GM23248 (cell line): ENCODE results near the gene ARMS2. TPM values are rescaled to one million over a fixed set of nuclear protein-coding genes. Genes with fewer than 3 reads are reported as not detected.
A peak's percentile ranks its signal among the peaks of the same experiment; 100 is the strongest.

ENCODE experiments used
- DNase-seq: peaks from one replicate; pipeline ENCODE4 v3.0.0-alpha.2; 2015
- H2AFZ ChIP-seq: fragments of 200-600 bp; sonication (generic); 2 replicates; pipeline ENCODE4 v1.6.1; 2016; ENCODE audit warnings: antibody characterized with exemption
- H3F3A ChIP-seq: fragments of 200-600 bp; sonication (generic); 2 replicates; pipeline ENCODE4 v1.6.1; 2016; ENCODE audit warnings: mild to moderate bottlenecking, antibody characterized with exemption, mixed run types; ENCODE audit not compliant: insufficient read depth
- H3K27ac ChIP-seq: fragments of 200-600 bp; sonication (generic); 2 replicates; pipeline ENCODE4 v1.5.1; 2016; ENCODE audit warnings: mild to moderate bottlenecking
- H3K27me3 ChIP-seq: fragments of 200-600 bp; sonication (generic); replicated peaks from 2 replicates; pipeline ENCODE4 v1.6.1; 2016; ENCODE audit warnings: mild to moderate bottlenecking; ENCODE audit not compliant: insufficient read depth
- H3K36me3 ChIP-seq: fragments of 200-600 bp; sonication (generic); 2 replicates; pipeline ENCODE4 v1.6.1; 2016; ENCODE audit warnings: low read depth, mild to moderate bottlenecking
- H3K4me1 ChIP-seq: fragments of 200-600 bp; sonication (generic); 2 replicates; pipeline ENCODE4 v1.6.1; 2016; ENCODE audit warnings: mild to moderate bottlenecking; ENCODE audit not compliant: insufficient read depth
- H3K4me2 ChIP-seq: fragments of 200-600 bp; sonication (generic); one replicate; pipeline ENCODE4 v1.6.1; 2016; ENCODE audit warnings: mild to moderate bottlenecking; ENCODE audit not compliant: unreplicated experiment
- H3K4me3 ChIP-seq: fragments of 200-600 bp; sonication (generic); 2 replicates; pipeline ENCODE4 v1.5.1; 2016; ENCODE audit warnings: mild to moderate bottlenecking
- H3K79me2 ChIP-seq: fragments of 200-600 bp; sonication (generic); 2 replicates; pipeline ENCODE4 v1.6.1; 2016; ENCODE audit warnings: mild to moderate bottlenecking; ENCODE audit not compliant: insufficient read depth
- H3K9ac ChIP-seq: fragments of 200-600 bp; sonication (generic); 2 replicates; pipeline ENCODE4 v1.6.1; 2016; ENCODE audit warnings: mild to moderate bottlenecking
- H3K9me2 ChIP-seq: fragments of 200-600 bp; sonication (generic); 2 replicates; pipeline ENCODE4 v1.6.1; 2016; ENCODE audit warnings: mixed run types, mild to moderate bottlenecking, moderate library complexity; ENCODE audit not compliant: insufficient read depth
- H3K9me3 ChIP-seq: fragments of 200-600 bp; sonication (generic); one replicate; pipeline ENCODE4 v1.6.1; 2017; ENCODE audit warnings: low read depth
- H4K20me1 ChIP-seq: fragments of 200-600 bp; sonication (generic); 2 replicates; pipeline ENCODE4 v1.6.0; 2016; ENCODE audit not compliant: insufficient read depth
- EZH2 ChIP-seq: fragments of 200-600 bp; sonication (generic); IDR thresholded peaks from 2 replicates; pipeline ENCODE4 v1.6.1; 2018; ENCODE audit warnings: antibody characterized with exemption, mild to moderate bottlenecking; ENCODE audit not compliant: insufficient read depth, poor library complexity, severe bottlenecking
- EZH2phosphoT487 ChIP-seq: fragments of 200-600 bp; sonication (generic); IDR thresholded peaks from 2 replicates; pipeline ENCODE4 v1.6.1; 2018; ENCODE audit warnings: antibody characterized with exemption, moderate library complexity, mild to moderate bottlenecking, low read depth; ENCODE audit not compliant: insufficient read depth
- WGBS, 2 experiments: methylation state at CpG; one replicate each; pipeline ENCODE4 v1.1.6; 2015 to 2017; ENCODE audit warnings: low lambda C conversion rate in 2 of 2, low coverage in 1 of 2; ENCODE audit errors: missing lambda C conversion rate in 2 of 2; 5-methylcytosine and 5-hydroxymethylcytosine counted together
- in situ Hi-C: fragments of 300-500 bp; cut with MboI; formaldehyde crosslinking; loops from 2 replicates; pipeline ENCODE4 v1.15.0; 2020
- polyA plus RNA-seq: library from polyadenylated mRNA; unstranded; fragments of >200 nt; fragmentation: Nextera tagmentation; extraction: Ambion mirVana; gene quantifications from 2 replicates; pipeline ENCODE4 v1.2.1, GENCODE V29; 2016
- total RNA-seq: library from RNA; depleted of rRNA; stranded (reverse); fragments of >200 nt; shearing (Covaris generic); gene quantifications from 2 replicates; pipeline ENCODE4 v1.2.3, GENCODE V29; 2014

The ARMS2 gene
- total and polyA plus RNA-seq, 2 experiments from 2014 or later = not detected

DNA sequence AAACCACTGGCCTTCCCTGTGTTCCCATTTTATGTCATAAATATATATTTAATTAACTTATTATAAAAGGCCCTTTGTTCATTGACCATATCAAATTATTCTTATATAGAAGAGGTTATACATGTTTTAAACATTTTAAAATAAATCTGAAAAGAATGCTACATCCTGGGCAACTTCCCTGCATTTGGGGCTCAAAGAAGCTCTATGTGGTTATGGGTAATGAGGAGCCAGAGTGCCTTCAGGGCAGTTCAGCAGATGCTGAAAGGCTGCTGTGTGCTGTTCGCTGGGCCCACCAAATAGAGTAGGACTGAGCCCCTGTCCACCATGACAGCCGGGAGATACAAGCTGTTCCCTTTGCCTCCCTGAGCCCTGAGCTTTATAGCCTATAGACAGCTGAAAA is 42.8 kb downstream of the ARMS2 start:
- H4K20me1 ChIP-seq = no peaks in the 10 kb centered on the region
- H3K4me3 ChIP-seq = no peak overlapping the region
- H3K4me1 ChIP-seq = peaks cover 61% of the 10 kb centered on the region
- H3K9ac ChIP-seq = no peak overlapping the region
- no peak overlapping the region for H2AFZ ChIP-seq
- H3K9me2 ChIP-seq = no peaks in the 10 kb centered on the region
- no peaks in the 10 kb centered on the region for H3K9me3 ChIP-seq
- TF ChIP-seq EZH2phosphoT487 (no peak), EZH2 (no peak)
- no peaks in the 10 kb centered on the region for H3K36me3 ChIP-seq
- in situ Hi-C loops = no loop called here
- no peak for DNase-seq
- H3K27ac ChIP-seq = no peak overlapping the region
- 81 to 93% methylated on average over 2 of the region's 2 CpGs for WGBS, 2 experiments
- peaks cover 52% of the 10 kb centered on the region for H3F3A ChIP-seq
- no peak overlapping the region for H3K4me2 ChIP-seq
- H3K27me3 ChIP-seq = no peaks in the 10 kb centered on the region
- peaks cover 27% of the 10 kb centered on the region for H3K79me2 ChIP-seq

DNA sequence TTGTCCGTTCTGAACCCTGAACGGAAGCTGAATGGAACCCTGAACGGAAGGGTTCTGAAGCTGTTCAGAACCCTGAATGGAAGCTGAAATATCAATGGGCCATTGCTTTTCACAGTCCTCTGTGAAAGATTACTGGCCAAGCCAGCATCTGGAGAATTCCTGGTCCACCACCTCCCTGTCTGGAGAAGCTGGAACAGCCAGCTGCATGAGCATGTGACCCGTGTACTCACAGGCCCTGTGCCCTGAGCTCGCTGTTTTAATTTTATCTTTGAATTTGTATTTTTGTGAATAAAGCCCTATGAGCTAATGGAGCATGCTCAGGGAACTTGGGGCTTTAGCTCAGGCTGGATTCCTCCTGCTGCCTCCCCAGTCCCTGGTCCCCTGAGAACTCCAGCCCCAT is 44.1 kb downstream of the ARMS2 start:
- no peaks in the 10 kb centered on the region for H3K27me3 ChIP-seq
- 22 to 48% methylated on average over 5 of the region's 5 CpGs for WGBS, 2 experiments
- peak; percentile 42 for DNase-seq
- H4K20me1 ChIP-seq = no peaks in the 10 kb centered on the region
- no peak for TF ChIP-seq EZH2
- H3K27ac ChIP-seq = peak overlapping the region; percentile 63
- peaks cover 41% of the 10 kb centered on the region for H3F3A ChIP-seq
- H3K9me3 ChIP-seq = no peaks in the 10 kb centered on the region
- H3K4me3 ChIP-seq = no peak overlapping the region
- no peak overlapping the region for H2AFZ ChIP-seq
- H3K4me1 ChIP-seq = peaks cover 48% of the 10 kb centered on the region
- in situ Hi-C loops = no loop called here
- H3K36me3 ChIP-seq = no peaks in the 10 kb centered on the region
- peak overlapping the region; percentile 1; the same call in 1 of the 2 replicates for H3K9ac ChIP-seq
- H3K79me2 ChIP-seq = peaks cover 31% of the 10 kb centered on the region
- H3K4me2 ChIP-seq = no peak overlapping the region
- H3K9me2 ChIP-seq = no peaks in the 10 kb centered on the region

DNA sequence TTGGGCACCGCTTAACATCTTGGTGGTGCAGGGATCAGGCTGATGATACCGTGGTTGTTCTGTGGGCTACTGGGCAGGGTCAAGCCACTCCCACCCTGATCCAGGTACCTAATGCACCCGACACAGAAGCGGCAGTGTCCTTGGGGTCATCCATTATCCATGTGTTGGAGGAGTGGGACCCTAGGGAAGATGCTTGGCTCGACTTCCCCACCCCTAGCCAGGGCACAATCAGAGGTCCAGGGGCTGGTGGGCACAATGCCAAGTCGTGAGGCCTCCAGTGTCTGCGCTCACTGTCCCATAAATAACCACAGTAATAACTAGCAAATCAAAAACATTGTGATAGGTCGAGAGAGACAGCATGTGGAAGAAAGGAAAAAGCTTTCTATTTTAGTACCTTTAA is 44.6 kb downstream of the ARMS2 start:
- Histone ChIP-seq H3F3A (peaks cover 41% of the 10 kb centered on the region), H3K9me3 (no peaks in the 10 kb centered on the region), H3K27me3 (no peaks in the 10 kb centered on the region), H3K27ac (peak overlapping the region; percentile 63), H3K36me3 (no peaks in the 10 kb centered on the region), H3K4me3 (no peak overlapping the region), H3K79me2 (peaks cover 36% of the 10 kb centered on the region), H3K4me1 (peaks cover 43% of the 10 kb centered on the region), H4K20me1 (no peaks in the 10 kb centered on the region), H3K9ac (peak overlapping the region; percentile 1; the same call in 1 of the 2 replicates), H3K9me2 (no peaks in the 10 kb centered on the region), H3K4me2 (peak overlapping the region; percentile 48), H2AFZ (no peak overlapping the region)
- no peak for TF ChIP-seq EZH2phosphoT487
- TF ChIP-seq EZH2 = no peak
- 45 to 51% methylated on average over 7 to 8 of the region's 8 CpGs for WGBS, 2 experiments
- no peak for DNase-seq
- in situ Hi-C loops = no loop called here

DNA sequence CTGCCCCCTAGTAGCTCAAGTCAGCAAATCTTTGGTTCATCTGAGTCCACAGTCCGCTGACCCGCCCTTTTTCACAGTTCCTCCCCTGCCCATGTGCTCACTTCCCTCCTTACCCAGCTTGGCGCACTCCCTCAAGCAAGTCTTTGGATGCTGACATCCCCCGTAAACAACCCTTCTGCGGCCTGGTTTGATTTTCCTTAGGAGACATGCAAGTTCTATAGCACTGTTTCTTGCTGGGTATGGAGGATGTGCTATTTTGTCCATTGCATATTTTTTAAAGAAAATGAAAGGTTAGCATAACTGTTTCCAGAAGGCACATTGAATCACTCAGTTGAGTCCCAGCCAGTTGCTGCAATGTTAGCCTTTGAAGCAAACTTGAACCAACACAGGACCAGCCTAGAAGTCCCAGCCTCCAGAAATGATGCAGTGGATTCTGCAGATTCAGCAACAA is 45.1 kb downstream of the ARMS2 start:
- peak; percentile 88 for DNase-seq
- Histone ChIP-seq H4K20me1 (no peaks in the 10 kb centered on the region), H2AFZ (0 out of 2 replicates have a peak overlapping the region, but pooled peaks have one; percentile 31), H3K9me3 (no peaks in the 10 kb centered on the region), H3K27ac (peak overlapping the region; percentile 63), H3F3A (peaks cover 41% of the 10 kb centered on the region), H3K4me1 (peaks cover 40% of the 10 kb centered on the region), H3K4me2 (peak overlapping the region; percentile 48), H3K9ac (peak overlapping the region; percentile 1; the same call in 1 of the 2 replicates), H3K4me3 (no peak overlapping the region), H3K9me2 (no peaks in the 10 kb centered on the region), H3K79me2 (peaks cover 36% of the 10 kb centered on the region), H3K27me3 (no peaks in the 10 kb centered on the region), H3K36me3 (no peaks in the 10 kb centered on the region)
- in situ Hi-C loops = no loop called here
- no peak for TF ChIP-seq EZH2phosphoT487
- TF ChIP-seq EZH2 = no peak
- WGBS, 2 experiments = 12 to 16% methylated on average over 5 of the region's 5 CpGs

DNA sequence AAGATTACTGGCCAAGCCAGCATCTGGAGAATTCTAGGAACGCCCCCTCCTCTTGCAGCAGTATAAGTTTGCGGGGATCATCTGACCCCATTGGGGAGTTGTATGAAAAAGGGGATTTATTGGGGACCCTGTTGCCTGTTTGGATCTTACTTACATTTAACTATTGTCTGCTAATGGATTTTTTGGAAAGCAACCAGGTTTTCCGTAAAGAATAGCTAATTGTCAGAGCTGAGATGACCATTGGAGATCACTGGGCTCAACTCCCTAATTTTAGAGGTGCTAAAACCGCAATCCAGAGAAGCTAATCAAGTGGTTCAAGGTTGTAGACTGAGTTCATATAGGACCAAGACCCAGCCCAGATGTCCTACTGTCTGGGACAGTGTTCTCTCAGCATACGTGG is 45.7 kb downstream of the ARMS2 start:
- Histone ChIP-seq H3K4me2 (no peak overlapping the region), H3K36me3 (no peaks in the 10 kb centered on the region), H2AFZ (no peak overlapping the region), H3K79me2 (peaks cover 37% of the 10 kb centered on the region), H3F3A (peaks cover 39% of the 10 kb centered on the region), H3K4me3 (no peak overlapping the region), H4K20me1 (no peaks in the 10 kb centered on the region), H3K4me1 (peaks cover 38% of the 10 kb centered on the region), H3K9me3 (no peaks in the 10 kb centered on the region), H3K27ac (peak overlapping the region; percentile 63), H3K9ac (peak overlapping the region; percentile 1; the same call in 1 of the 2 replicates), H3K9me2 (no peaks in the 10 kb centered on the region), H3K27me3 (no peaks in the 10 kb centered on the region)
- in situ Hi-C loops = no loop called here
- no peak for TF ChIP-seq EZH2phosphoT487
- TF ChIP-seq EZH2 = no peak
- no peak for DNase-seq
- 76 to 77% methylated on average over 5 of the region's 5 CpGs for WGBS, 2 experiments
